CD4-positive, alpha-beta T cell treated with Interleukin-4 for 1 hour (primary cell): ENCODE data around the gene IGSF3.
A peak's percentile ranks its signal among the peaks of the same experiment; 100 is the strongest.

Source experiments
- DNase-seq, 2 donors: peaks; one replicate each; pipeline ENCODE4 v3.0.0-alpha.2; 2020 to 2022

The IGSF3 gene

GRCh38 chr1:116667575-116668105 lies at the start of gene IGSF3:
IGSF3 (minus strand) TSS chr1:116667733; CDS start chr1:116666326, 1,407 bp downstream.
- peak; percentile 36 to 50 for DNase-seq

DNA sequence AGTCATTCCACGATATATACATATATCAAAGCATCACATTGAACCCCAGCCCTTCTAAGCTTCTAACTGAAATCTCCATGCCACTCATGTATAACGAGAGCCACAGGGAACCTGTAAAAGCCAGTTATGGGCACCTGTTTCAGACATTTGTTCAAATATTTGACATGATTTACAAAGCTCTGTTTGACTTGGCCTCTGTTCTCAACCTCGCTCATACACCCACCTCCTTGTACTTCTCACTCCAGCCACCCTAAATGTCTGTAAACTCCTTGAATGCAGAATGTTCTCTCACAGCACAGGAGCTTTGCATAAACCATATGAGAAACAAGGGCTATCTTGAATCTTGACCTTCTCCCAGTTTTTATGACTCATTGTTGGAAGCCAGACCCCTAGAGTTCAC lies 49.8 kb upstream of the IGSF3 start:
- no peak for DNase-seq

- DNase-seq: no peak
Observed at GRCh38 chr1:116716391-116716790, 48.9 kb upstream of the IGSF3 start.

- DNase-seq: no peak
Observed at GRCh38 chr1:116713474-116713873, 45.9 kb upstream of the IGSF3 start.

GRCh38 chr1:116712510-116712909 lies 45.0 kb upstream of the IGSF3 start:
- no peak for DNase-seq

- no peak for DNase-seq
Observed at GRCh38 chr1:116711263-116711840, 43.8 kb upstream of the IGSF3 start.

DNA sequence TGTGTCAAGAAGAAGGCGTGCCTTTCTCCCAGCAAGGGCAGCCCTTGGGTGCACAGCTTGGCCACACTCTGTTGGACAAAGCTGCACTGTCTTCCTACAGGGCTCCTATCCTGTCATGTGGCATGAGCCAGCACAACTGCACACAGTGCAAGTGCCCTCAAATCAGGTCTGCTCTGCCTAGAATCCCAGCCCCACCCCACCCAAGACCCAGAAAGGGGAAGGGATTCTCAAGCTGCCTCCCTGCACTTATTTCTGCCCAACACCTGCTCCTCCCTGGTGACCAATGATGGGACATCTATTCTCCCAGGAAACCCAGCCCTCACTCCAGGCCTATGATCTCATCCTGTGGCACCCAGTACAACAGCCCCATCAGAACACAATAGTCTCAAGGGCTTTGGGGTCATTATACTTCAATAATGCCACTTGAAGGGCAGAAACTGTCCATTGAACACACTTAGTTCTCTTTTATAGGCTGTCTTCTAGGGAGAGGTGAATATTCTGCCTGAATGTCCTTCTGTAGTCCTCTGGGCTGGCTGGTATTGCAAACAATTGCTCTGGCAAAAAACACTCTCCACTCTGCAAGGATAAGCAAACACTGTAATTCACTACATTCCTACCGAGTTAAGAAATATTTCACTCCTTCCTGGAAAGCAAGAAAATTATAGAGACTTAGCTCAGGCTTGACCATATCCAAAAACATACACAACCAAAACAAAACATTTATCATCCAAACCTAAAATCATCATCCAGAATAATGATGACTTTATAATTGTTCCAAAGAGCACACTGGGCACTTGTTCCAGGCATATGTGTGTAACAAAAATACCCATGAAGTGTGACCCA lies 43.1 kb upstream of the IGSF3 start:
- no peak for DNase-seq

DNA sequence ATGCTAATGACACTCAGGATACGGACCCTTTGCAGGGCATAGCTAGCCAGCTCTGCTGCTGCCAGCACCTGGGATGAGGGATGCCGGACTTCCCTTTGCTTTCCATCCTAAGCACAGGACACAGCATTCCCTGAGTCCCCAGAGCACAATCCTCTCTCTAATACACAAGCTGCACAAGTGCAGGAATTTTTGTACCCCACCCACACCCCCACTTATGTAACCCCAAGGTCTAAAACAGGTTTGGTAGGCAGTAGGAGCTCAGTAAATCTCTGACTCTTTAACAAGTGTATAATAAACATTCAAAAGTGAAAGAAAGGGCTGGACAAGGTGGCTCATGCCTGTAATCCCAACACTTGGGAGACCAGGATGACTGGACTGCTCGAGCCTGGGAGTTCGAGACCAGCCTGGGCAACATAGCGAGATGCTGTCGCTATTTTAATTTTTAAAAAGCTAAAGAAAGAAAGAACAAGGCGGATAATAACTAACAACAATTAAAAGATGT lies 42.2 kb upstream of the IGSF3 start:
- DNase-seq: no peak

GRCh38 chr1:116708255-116708900 lies 40.8 kb upstream of the IGSF3 start:
- DNase-seq: no peak

DNA sequence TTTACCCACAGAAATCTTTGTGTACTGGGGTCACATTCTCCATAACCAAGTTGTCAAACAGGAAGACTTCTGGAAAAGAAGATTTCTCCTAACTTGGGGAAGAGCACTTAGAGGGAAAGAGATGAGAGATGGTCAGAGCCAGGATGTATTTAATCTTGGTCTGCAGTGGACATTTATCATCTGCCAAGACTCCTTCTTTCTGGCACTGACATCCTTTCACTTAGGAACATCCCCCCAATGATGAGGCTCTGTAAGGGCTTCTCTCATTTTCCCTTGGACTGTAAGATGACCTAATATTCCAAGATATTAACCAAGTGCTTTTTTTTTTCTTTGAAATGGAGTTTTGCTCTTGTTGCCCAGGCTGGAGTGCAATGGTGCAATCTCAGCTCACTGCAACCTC lies 39.3 kb upstream of the IGSF3 start:
- no peak for DNase-seq

DNA sequence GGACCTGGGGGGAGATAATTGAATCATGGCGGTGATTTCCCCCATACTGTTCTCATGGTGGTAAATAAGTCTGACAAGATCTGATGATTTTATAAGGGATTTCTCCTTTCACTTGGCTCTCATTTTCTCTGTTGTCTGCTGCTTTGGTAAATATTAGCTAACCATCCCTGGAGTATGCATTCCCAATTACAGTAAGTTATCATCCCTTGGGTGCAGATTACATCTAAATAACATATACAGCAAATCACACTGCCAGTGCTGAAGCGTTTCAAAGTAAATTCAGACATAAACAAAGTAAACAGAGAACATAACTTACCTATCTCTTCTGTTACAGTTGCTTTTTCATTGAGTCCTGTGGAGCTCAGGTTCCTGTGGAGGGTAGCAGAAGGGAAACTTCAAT lies 38.6 kb upstream of the IGSF3 start:
- DNase-seq: no peak

GRCh38 chr1:116704278-116704677 lies 36.7 kb upstream of the IGSF3 start:
- DNase-seq: no peak

- DNase-seq: no peak
Observed at GRCh38 chr1:116699605-116700004, 32.1 kb upstream of the IGSF3 start.

- DNase-seq: no peak
Observed at GRCh38 chr1:116698244-116698595, 30.7 kb upstream of the IGSF3 start.

GRCh38 chr1:116697548-116698243 lies 30.2 kb upstream of the IGSF3 start:
- no peak for DNase-seq

DNA sequence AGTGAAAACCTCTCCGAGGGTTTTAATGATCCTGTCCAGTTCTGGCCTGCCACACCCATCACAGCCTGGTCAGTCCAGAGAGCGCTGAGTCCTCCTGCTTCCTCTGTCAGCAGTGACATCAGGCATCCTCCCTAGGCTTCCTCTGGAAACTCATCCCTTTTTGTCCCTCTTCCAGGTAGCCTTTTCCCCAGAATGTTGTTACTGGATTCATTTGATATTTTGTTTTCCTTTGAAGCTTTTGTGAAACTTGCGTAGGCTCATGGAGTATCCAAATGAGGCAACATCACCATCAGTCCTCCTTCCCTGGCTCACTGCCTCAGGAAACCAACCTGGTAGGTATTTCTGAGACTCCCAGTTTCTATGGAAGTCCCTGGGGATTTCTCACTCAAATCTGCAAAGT lies 27.0 kb upstream of the IGSF3 start:
- no peak for DNase-seq

DNA sequence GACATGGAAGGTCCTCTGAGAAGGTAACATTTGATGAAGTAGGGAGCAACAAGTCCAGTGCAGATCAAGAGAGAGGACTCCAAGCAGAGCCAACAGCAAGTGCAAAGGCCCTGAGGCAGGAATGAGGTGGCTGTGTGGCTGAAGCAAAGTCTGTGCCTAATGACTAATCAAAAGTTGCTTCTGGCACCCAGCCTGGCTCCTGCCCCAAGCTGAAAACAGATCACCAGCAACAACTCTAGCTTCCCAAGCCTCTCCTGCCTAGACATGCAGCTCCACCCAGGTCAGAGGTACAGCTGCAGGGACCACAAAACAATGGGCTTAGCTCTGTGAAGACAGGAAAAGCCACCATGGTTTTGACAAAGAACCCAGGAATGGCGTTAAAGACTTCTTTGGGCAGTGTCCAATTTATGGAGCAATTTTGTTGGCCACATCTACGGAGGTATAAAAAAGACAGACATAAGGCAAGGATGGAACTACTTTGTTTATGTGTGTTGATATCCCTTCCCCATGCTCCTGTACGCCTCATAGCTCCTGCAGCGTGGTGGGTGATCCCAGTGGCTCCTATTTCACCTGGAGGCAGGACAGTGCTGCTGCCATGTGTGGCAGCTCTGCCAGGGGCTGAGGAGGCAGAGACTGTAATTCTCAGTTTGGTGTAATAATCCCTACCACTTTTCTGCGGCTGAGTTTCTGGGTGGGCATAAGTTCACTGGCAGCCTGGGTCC lies 26.4 kb upstream of the IGSF3 start:
- no peak for DNase-seq

- no peak for DNase-seq
Observed at GRCh38 chr1:116692879-116693278, 25.3 kb upstream of the IGSF3 start.

- no peak for DNase-seq
Observed at GRCh38 chr1:116690849-116691406, 23.4 kb upstream of the IGSF3 start.

DNA sequence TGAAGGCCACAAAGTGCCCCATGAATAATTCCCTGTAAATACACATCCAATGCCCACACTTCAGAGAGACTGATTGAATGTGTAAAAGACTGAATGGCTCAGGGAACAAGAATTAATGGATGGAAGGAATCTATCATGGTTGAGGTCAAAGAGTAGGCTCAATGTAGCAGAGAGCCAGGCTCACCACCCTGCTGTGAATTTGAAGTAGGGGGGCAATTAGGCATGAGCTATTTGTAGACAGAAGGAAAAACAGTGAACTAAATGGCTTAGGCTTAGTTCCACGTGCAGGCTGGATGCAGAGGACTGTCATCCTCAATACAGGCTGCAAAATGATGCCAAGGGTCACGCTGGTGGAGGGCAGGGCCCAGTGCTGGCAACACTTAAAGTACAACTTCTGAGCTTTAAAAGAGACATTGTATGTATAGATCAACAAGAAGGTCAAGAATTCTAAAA lies 22.9 kb upstream of the IGSF3 start:
- no peak for DNase-seq

DNA sequence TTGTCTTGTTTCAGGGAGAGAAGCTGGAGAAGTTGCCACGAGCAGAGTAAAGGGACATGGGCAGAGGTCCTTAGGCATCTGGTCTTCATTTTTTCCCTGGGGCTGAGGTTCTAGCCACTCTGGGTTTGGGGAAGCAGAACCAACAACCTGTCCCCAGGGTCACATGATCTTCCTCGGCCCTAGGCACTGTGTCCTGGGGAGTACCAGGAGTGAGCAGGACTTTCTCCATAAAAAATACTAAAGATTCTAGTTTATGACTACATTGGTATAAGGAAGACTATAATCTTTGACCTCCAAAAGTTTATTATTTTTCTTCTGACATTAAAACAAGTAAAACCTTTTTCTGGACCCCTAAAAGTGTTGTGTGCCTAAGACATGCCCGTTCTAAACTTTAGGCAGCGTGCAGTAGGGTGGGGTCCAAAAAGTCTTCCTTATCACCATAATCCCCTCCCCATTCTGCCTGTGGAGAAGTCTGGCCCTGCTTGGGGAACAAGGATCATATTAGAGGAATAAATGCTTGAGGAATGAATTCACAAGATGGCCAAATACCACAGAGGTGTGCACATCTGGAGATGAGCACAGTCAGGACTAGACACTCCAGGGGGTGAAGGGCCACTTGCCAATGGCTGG lies 19.3 kb upstream of the IGSF3 start:
- DNase-seq: no peak
